Measurements from ENCODE around the gene ADK. TPM values are rescaled to one million over a fixed set of nuclear protein-coding genes. Genes with fewer than 3 reads are reported as not detected.

ADK gene
- total RNA-seq, 1 donor from 2014 or later, result 39.4 TPM

DNA sequence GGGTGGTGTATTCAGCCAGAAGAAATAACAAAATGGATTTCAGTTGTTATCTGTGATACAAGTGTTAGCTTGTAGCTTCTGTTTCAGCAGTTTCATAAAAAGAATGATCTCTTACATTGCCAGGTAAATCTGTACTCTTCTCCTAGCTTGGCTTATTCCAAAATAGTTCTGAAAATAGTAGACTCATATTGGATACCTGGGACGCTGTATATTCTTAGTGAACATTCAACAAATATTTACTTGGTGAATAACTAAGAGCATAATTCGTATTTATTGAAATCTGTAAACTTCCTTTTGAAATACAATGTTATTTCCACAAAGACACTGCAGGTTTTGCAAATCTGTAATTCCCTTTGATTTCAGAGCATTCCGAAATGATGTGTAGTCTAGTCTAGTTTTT lies 249.2 kb downstream of the ADK start:
- no peak for DNase-seq (ENCODE audit: low read depth)
- no peak overlapping the region for H3K4me3 ChIP-seq (ENCODE audit: low read depth, low read length)
- TF ChIP-seq, protein P1, sequence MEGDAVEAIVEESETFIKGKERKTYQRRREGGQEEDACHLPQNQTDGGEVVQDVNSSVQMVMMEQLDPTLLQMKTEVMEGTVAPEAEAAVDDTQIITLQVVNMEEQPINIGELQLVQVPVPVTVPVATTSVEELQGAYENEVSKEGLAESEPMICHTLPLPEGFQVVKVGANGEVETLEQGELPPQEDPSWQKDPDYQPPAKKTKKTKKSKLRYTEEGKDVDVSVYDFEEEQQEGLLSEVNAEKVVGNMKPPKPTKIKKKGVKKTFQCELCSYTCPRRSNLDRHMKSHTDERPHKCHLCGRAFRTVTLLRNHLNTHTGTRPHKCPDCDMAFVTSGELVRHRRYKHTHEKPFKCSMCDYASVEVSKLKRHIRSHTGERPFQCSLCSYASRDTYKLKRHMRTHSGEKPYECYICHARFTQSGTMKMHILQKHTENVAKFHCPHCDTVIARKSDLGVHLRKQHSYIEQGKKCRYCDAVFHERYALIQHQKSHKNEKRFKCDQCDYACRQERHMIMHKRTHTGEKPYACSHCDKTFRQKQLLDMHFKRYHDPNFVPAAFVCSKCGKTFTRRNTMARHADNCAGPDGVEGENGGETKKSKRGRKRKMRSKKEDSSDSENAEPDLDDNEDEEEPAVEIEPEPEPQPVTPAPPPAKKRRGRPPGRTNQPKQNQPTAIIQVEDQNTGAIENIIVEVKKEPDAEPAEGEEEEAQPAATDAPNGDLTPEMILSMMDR (conservative IDR thresholded peaks at IDR 0.05; ENCODE audit: low read depth, low read length), result no peak

DNA sequence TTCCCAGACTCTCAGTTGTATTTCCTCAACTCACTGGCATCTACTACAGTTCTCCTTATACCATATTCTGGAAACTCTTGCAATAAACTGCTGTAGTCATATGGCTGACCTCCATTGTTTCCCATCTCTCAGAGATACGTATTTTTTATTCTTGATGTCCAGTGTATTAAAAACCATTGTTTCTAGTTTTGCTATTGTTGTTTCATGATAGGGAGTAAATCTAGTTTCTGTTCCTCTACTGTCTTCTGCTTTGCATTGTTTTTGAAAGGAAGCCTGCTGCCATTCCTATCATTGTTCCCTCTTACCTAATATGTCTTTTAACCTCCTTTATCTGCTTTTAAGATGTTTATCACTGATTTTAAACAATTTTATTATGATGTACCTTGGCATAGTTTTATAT lies 255.0 kb downstream of the ADK start:
- no peak for DNase-seq (ENCODE audit: low read depth)
- no peak overlapping the region for H3K4me3 ChIP-seq (ENCODE audit: low read depth, low read length)
- TF ChIP-seq, protein P1 (conservative IDR thresholded peaks at IDR 0.05; ENCODE audit: low read depth, low read length), result no peak

DNA sequence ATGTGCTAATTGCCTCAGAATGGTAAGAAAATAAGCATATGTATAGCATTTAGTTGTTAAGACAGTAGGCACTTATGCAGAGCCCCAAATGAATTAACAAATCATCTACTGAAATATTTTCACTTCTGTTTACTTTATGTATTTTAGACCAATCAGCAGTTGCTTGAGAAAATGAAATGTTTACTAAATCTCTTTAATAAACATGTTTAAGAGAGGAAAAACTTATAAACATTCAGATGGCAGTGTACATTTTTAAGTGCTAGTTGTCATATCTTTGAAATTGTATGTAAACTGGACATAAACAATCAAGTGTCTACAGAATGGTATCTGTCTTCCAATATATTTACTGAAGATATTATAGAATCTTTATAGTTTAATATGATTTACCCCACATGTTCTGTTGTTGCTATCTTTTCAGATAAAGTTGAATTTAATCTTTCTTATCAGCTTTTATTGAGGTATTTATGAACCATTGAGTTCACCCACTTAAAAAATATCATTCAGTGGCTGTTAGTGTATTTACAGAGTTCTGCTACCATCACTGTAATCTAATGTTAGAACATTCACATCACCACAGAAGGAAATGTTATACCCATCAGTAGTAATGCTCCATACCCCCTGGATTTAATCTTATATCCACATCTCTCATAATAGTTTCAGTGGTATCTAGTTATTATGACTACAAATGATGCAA lies 264.3 kb downstream of the ADK start:
- TF ChIP-seq, protein P1 (conservative IDR thresholded peaks at IDR 0.05; ENCODE audit: low read depth, low read length), result no peak
- no peak for DNase-seq (ENCODE audit: low read depth)
- no peak overlapping the region for H3K4me3 ChIP-seq (ENCODE audit: low read depth, low read length)

DNA sequence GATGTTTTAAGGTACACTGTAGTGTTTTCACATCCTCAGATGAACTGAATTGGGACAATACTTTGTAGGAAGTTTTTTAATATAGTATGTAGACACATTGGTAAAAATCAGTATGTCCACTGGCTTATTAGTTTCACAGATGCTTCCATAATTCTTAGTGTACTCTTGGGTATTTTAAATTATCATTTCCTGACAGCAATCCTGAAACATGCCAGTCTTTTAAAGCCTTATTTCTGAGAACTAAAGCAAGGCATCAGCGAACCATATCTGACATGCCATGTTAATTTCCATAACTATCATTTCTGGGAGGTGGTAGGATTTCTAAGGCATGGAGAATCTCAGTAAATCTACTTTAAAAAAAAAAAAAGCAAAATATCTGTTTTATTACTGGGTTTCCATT lies 266.4 kb downstream of the ADK start:
- no peak for DNase-seq (ENCODE audit: low read depth)
- TF ChIP-seq, protein P1 (conservative IDR thresholded peaks at IDR 0.05; ENCODE audit: low read depth, low read length), result no peak
- no peak overlapping the region for H3K4me3 ChIP-seq (ENCODE audit: low read depth, low read length)

DNA sequence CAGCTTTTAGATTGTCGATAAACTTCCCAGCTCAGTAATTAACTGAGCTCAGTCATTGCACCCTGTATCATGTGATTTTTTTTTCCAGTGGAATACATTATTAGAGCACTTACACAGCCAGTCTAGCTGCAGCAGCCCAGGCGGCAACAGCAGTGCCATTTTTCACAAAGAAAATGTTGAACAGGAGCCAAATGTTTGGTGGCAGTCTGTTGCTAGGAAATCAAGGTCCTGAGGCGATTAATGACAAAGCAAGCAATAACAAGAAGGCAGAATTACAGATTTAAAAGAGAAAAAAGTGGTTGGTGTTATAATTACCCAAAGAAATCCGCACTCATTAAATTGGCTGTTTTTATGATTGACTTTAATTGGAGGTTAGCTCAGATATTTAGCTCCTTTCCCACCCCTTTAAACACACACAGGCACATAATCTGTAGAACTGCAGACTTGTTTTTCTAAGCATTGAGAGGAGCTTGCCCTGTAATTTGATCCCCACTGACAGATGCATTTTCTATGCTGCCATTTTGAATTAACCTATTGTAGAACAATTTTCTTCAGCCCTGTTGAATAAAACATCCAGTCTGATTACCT lies 267.4 kb downstream of the ADK start:
- no peak for DNase-seq (ENCODE audit: low read depth)
- H3K4me3 ChIP-seq (ENCODE audit: low read depth, low read length), result no peak overlapping the region
- TF ChIP-seq, protein P1 (conservative IDR thresholded peaks at IDR 0.05; ENCODE audit: low read depth, low read length), result no peak

DNA sequence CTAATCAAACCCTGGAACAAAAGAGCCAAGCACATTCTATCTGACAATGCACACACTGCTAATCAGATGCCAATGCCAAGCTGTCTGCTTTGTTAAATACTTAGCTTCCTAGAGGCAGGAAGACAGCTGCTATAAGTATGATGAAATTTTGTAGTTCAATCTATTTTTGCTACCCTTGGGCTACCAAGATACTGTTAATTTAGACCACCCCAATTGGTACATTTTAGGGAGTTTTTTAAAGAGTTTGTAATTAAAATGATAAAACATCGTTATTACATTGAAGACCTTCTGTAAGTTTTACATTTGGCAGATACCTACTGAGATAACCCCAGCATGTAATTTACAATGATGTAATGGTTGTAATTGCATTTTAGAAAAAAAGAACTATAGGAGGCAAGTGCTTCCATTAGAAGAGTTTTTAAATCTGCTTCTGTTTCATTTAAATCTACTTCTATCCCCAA lies 268.5 kb downstream of the ADK start:
- TF ChIP-seq, protein P1 (conservative IDR thresholded peaks at IDR 0.05; ENCODE audit: low read depth, low read length), result no peak
- DNase-seq (ENCODE audit: low read depth), result no peak
- no peak overlapping the region for H3K4me3 ChIP-seq (ENCODE audit: low read depth, low read length)

DNA sequence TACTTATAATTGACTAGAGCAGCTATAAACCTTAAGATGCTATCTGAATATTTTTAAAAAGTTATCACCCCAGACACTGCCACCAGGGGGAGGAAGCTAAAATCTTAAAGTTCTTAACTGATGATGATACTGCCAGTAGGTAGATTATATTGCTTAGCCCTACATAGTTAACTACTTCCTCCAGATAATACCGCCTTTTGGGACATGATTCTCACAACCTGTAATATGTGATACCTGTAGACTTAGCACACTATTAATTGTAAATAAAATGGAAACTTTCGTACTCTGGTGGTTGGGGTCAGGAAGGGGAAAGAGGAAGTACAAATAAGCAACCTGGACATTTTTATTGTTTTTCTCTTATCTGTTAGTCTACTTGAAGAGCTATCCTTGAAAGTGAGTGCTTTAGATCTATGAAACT lies 268.9 kb downstream of the ADK start:
- no peak overlapping the region for H3K4me3 ChIP-seq (ENCODE audit: low read depth, low read length)
- TF ChIP-seq, protein P1 (conservative IDR thresholded peaks at IDR 0.05; ENCODE audit: low read depth, low read length), result peak; percentile 57
- no peak for DNase-seq (ENCODE audit: low read depth)

Measured in epithelial cell of proximal tubule (primary cell).